Spleen (tissue), 11 donors: Measurements from ENCODE around the gene CACNA2D2. TPM values are rescaled to one million over a fixed set of nuclear protein-coding genes. Genes with fewer than 3 reads are reported as not detected.

Experiments
- DNase-seq: peaks from one replicate; pipeline ENCODE4 v3.0.0-alpha.2; 2020
- H3K27ac ChIP-seq, 8 donors: fragments of 200-600 bp; sonication (generic) in 7 of 8; 1 replicate in 4 of 8; 2 replicates in 4 of 8; pipeline versions ENCODE4 v1.5.0 to v1.8.0; 2016 to 2021; ENCODE audit warnings: inconsistent platforms in 4 of 8, mild to moderate bottlenecking in 4 of 8, moderate library complexity in 1 of 8
- H3K27me3 ChIP-seq, 7 donors: fragments of 200-600 bp; sonication (generic) in 6 of 7; replicated peaks in 1 of 7; 1 replicate in 4 of 7; 2 replicates in 3 of 7; pipeline versions ENCODE4 v1.5.0 to v1.8.0; 2016 to 2021; ENCODE audit warnings: inconsistent platforms in 3 of 7, mild to moderate bottlenecking in 1 of 7
- H3K36me3 ChIP-seq, 6 donors: fragments of 200-600 bp; sonication (generic) in 5 of 6; 1 replicate in 4 of 6; 2 replicates in 2 of 6; pipeline versions ENCODE4 v1.5.0 to v1.8.0; 2016 to 2021; ENCODE audit warnings: inconsistent platforms in 2 of 6
- H3K4me1 ChIP-seq, 6 donors: fragments of 200-600 bp; sonication (generic) in 5 of 6; 1 replicate in 3 of 6; 2 replicates in 3 of 6; pipeline versions ENCODE4 v1.5.0 to v1.8.0; 2016 to 2021; ENCODE audit warnings: inconsistent platforms in 3 of 6
- H3K4me3 ChIP-seq, 8 donors: fragments of 200-600 bp; sonication (generic) in 7 of 8; 1 replicate in 4 of 8; 2 replicates in 4 of 8; pipeline versions ENCODE4 v1.5.0 to v1.8.0; 2016 to 2021; ENCODE audit warnings: inconsistent platforms in 4 of 8, mild to moderate bottlenecking in 4 of 8, moderate library complexity in 2 of 8
- H3K9me3 ChIP-seq, 8 donors: fragments of 200-600 bp; sonication (generic) in 7 of 8; 1 replicate in 4 of 8; 2 replicates in 4 of 8; pipeline versions ENCODE4 v1.5.0 to v1.8.0; 2016 to 2021; ENCODE audit warnings: inconsistent platforms in 4 of 8
- POLR2A ChIP-seq, 3 donors: fragments of 450-650 bp; IDR thresholded peaks; one replicate each; pipeline ENCODE4 v1.5.1; 2017; ENCODE audit warnings: antibody characterized with exemption in 3 of 3, mild to moderate bottlenecking in 1 of 3
- POLR2AphosphoS5 ChIP-seq, 3 donors: sonication (generic); formaldehyde crosslinking; IDR thresholded peaks; one replicate each; pipeline ENCODE4 v1.5.1; 2017; ENCODE audit warnings: antibody characterized with exemption in 3 of 3
- WGBS, 5 donors: extraction: QIAGEN DNeasy Blood & Tissue Kit in 3 of 5; methylation state at CpG; one replicate each; pipeline versions ENCODE4 v1.1.5 to v1.1.7; 2013 to 2018; 5-methylcytosine and 5-hydroxymethylcytosine counted together
- intact Hi-C: fragments of 100-400 bp; cut with DNase I; formaldehyde crosslinking; loops from one replicate; pipeline ENCODE4 v1.15.0; 2023; ENCODE audit warnings: low total_unique reads
- polyA plus RNA-seq, 3 donors: library from polyadenylated mRNA; stranded (reverse); fragments of 200-250 nt; gene quantifications; one replicate each; pipeline ENCODE4 v1.2.1, GENCODE V29; 2013
- total RNA-seq, 7 donors: library from RNA; depleted of rRNA in 3 of 7; stranded (reverse); fragments of >200 nt in 3 of 7; fragmentation: NEBNext Ultra II Directional in 4 of 7; extraction: Animal tissue kit (Norgen Biotek cat#: 25700) in 4 of 7; gene quantifications; one replicate each; pipeline versions ENCODE4 v1.1.0 to v1.2.1, GENCODE V29; 2016 to 2021
- TF ChIP-seq, protein P1 (sequence below), 11 experiments: fragments of 200-600 bp in 7 of 11; fragments of 450-650 bp in 4 of 11; sonication (generic) in 4 of 11; IDR thresholded peaks in 8 of 11; conservative IDR thresholded peaks in 3 of 11; 1 replicate in 7 of 11; 2 replicates in 4 of 11; pipeline versions ENCODE4 v1.4.0 to v1.8.0; 2016 to 2021; ENCODE audit warnings: antibody characterized with exemption in 11 of 11, inconsistent platforms in 4 of 11, mild to moderate bottlenecking in 1 of 11
- donor health status: healthy with polysubstance abuse.
- donor health status: DM: no; HTN: no; CAD: no; lungs with moderate emphysema.
- donor health status: DM: no; HTN: no; CAD: no.
- donor health status: Bipolar disorder and iron deficiency.
- donor health status: healthy.
- donor health status: DM: no; HTN: no; CAD: no.
- donor health status: DM: yes; HTN: yes; CAD: no.

CACNA2D2 gene
- total and polyA plus RNA-seq, 10 donors = 0.24 to 3.2 (median 1.2) TPM

- WGBS, 5 donors = 0 to 1% (median 1%) methylated on average over 25 to 64 of the region's 64 CpGs
- Histone ChIP-seq H3K27me3 (no peaks in the 10 kb centered on the region), H3K4me1 (peaks cover 13 to 98% (median 75%) of the 10 kb centered on the region in 6 donors), H3K27ac (peak within 1 kb of the TSS; percentile 92 to 100 (median 94)), H3K4me3 (peak within 1 kb of the TSS; percentile 52 to 93 (median 63)), H3K9me3 (no peaks in the 10 kb centered on the region), H3K36me3 (peaks cover 0 to 66% (median 46%) of the 10 kb centered on the region in 6 donors)
- TF ChIP-seq, protein P1, sequence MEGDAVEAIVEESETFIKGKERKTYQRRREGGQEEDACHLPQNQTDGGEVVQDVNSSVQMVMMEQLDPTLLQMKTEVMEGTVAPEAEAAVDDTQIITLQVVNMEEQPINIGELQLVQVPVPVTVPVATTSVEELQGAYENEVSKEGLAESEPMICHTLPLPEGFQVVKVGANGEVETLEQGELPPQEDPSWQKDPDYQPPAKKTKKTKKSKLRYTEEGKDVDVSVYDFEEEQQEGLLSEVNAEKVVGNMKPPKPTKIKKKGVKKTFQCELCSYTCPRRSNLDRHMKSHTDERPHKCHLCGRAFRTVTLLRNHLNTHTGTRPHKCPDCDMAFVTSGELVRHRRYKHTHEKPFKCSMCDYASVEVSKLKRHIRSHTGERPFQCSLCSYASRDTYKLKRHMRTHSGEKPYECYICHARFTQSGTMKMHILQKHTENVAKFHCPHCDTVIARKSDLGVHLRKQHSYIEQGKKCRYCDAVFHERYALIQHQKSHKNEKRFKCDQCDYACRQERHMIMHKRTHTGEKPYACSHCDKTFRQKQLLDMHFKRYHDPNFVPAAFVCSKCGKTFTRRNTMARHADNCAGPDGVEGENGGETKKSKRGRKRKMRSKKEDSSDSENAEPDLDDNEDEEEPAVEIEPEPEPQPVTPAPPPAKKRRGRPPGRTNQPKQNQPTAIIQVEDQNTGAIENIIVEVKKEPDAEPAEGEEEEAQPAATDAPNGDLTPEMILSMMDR (IDR thresholded peaks at IDR 0.05 in 8 of 11, conservative IDR thresholded peaks at IDR 0.05 in 3 of 11) = peak in 1 of 11 experiments; percentile 31
- TF ChIP-seq POLR2AphosphoS5 (IDR thresholded peaks at IDR 0.05) (peak; percentile 98 to 99 (median 99)), POLR2A (IDR thresholded peaks at IDR 0.05) (peak in 2 of 3 donors; percentile 73 to 87)
- intact Hi-C loops = no loop called here
- DNase-seq = peak; percentile 100
Measured at GRCh38 chr3:50350527-50351322, 152.7 kb downstream of the CACNA2D2 start, which contains the start of the genes CYB561D2 and NPRL2. Gene CYB561D2 (plus strand): TSS chr3:50350862. CDS start chr3:50351434, 572 bp downstream. Gene NPRL2 (minus strand): TSS chr3:50350775. CDS start chr3:50350652, 123 bp downstream.

DNA sequence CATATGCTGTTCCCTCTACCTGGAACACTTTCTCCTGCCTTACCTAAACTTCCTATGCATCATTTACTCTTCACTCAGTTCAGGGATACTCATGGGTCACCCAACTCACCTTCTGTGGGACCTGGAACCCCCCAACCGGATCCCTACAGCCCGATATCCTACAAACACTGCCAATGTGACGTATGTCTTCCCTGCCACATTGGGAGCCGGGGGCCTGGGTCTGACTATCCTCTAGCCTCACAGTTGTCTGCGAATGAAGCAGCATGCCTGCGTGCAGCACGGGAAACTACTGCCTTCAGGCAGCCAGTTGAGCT, 153.3 kb downstream of the CACNA2D2 start:
- H3K27me3 ChIP-seq = no peaks in the 10 kb centered on the region
- 12 to 19% (median 13%) methylated on average over 7 of the region's 7 CpGs for WGBS, 5 donors

GRCh38 chr3:50347187-50347813, 156.1 kb downstream of the CACNA2D2 start:
- H3K36me3 ChIP-seq = peaks cover 0 to 31% (median 15%) of the 10 kb centered on the region in 6 donors
- H3K27ac ChIP-seq = peak overlapping the region in 5 of 8 donors; percentile 8 to 38 (median 18)
- H3K4me3 ChIP-seq = no peak overlapping the region
- no peak for TF ChIP-seq POLR2A (IDR thresholded peaks at IDR 0.05)
- TF ChIP-seq, protein P1 (IDR thresholded peaks at IDR 0.05 in 8 of 11, conservative IDR thresholded peaks at IDR 0.05 in 3 of 11) = peak; percentile 26 to 71 (median 56)
- DNase-seq = peak; percentile 89
- no peaks in the 10 kb centered on the region for H3K27me3 ChIP-seq
- no peaks in the 10 kb centered on the region for H3K9me3 ChIP-seq
- H3K4me1 ChIP-seq = peaks cover 20 to 91% (median 66%) of the 10 kb centered on the region in 6 donors
- 8 to 28% (median 27%) methylated on average over 11 to 14 of the region's 14 CpGs for WGBS, 5 donors
- intact Hi-C loops = loop anchor here (2.0 kb wide), 1 partner anchor 196 kb away; no protein-coding TSS in a partner anchor

More for the DNA sequence above, 153.3 kb downstream of the CACNA2D2 start:
- no peak for DNase-seq
- peaks cover 0 to 60% (median 41%) of the 10 kb centered on the region in 6 donors for H3K36me3 ChIP-seq
- intact Hi-C loops = no loop called here
- peaks cover 19 to 98% (median 75%) of the 10 kb centered on the region in 6 donors for H3K4me1 ChIP-seq
- no peaks in the 10 kb centered on the region for H3K9me3 ChIP-seq
- H3K27ac ChIP-seq = peak overlapping the region; percentile 92 to 100 (median 94)
- no peak for TF ChIP-seq POLR2A (IDR thresholded peaks at IDR 0.05)
- no peak for TF ChIP-seq POLR2AphosphoS5 (IDR thresholded peaks at IDR 0.05)
- TF ChIP-seq, protein P1 (IDR thresholded peaks at IDR 0.05 in 8 of 11, conservative IDR thresholded peaks at IDR 0.05 in 3 of 11) = no peak
- H3K4me3 ChIP-seq = peak overlapping the region; percentile 52 to 93 (median 63)
